ENCODE data around the gene CPXM2. TPM values are rescaled to one million over a fixed set of nuclear protein-coding genes. Genes with fewer than 3 reads are reported as not detected.
A peak's percentile ranks its signal among the peaks of the same experiment; 100 is the strongest.

CPXM2 gene
- total RNA-seq, result 10 to 100 TPM; 12.5 to 17.0 TPM
- long read RNA-seq, transcript CPXM2-201 (14 exons, 3,554 nt), result major isoform, 5 of 14 reads
- long read RNA-seq, partial matches to known transcripts, result 6 of 14 reads
- long read RNA-seq, other reads (novel, unspliced or antisense), result 3 of 14 reads

GRCh38 chr10:123891144-123892071 lies at the start of gene CPXM2:
Gene CPXM2, minus strand, starts transcription at chr10:123891807. Its CDS starts 148 bp downstream, at chr10:123891659.
- intact Hi-C loops (cut with DNase I), result no loop called here
- ATAC-seq (peak; percentile 68 to 73), DNase-seq (peak; percentile 51)

- intact Hi-C loops (cut with DNase I), result no loop called here
- ATAC-seq, result no peak
- no peak for DNase-seq
Observed at GRCh38 chr10:123939591-123939990, 48.0 kb upstream of the CPXM2 start.

- no peak for ATAC-seq
- no peak for DNase-seq
- intact Hi-C loops (cut with DNase I), result no loop called here
Observed at GRCh38 chr10:123938890-123939289, 47.3 kb upstream of the CPXM2 start.

DNA sequence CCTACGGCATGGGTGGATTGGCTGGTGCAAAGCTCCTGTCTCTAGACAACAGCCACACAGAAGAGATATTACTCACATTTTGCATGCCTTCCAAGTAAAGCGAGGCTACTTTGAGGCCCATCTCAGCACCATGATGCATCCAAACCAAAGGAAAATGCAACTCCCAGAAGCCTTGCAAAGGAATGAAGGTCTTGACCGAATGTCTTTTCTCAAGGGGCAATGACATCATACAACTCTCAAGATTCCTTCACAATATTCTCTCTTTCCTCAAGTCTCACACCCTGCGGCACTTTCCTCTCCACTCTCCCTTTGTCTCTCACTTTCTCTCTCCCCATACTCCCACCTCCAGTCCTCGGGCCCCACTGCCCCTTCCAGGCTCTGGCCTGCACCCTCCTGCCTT lies 44.8 kb upstream of the CPXM2 start:
- intact Hi-C loops (cut with DNase I), result no loop called here
- DNase-seq (no peak), ATAC-seq (no peak)

DNA sequence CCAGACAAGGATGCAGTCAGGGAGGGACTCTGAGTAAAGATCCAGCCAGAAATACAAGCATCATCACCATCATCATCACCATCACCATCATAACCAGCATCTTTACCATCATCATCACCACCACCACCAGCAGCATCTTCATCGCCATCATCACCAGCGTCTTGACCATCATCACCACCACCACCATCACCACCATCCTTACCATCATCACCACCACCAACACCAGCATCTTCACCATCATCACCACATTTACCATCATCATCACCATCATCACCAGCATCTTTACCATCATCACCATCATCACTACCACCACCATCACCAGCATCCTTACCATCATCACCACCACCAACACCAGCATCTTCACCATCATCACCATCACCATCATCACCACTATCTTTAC lies 44.1 kb upstream of the CPXM2 start:
- intact Hi-C loops (cut with DNase I), result no loop called here

GRCh38 chr10:123934846-123935245 lies 43.2 kb upstream of the CPXM2 start:
- intact Hi-C loops (cut with DNase I), result no loop called here
- ATAC-seq (no peak), DNase-seq (no peak)

More for the DNA sequence above, 44.1 kb upstream of the CPXM2 start:
- DNase-seq (no peak), ATAC-seq (no peak)

DNA sequence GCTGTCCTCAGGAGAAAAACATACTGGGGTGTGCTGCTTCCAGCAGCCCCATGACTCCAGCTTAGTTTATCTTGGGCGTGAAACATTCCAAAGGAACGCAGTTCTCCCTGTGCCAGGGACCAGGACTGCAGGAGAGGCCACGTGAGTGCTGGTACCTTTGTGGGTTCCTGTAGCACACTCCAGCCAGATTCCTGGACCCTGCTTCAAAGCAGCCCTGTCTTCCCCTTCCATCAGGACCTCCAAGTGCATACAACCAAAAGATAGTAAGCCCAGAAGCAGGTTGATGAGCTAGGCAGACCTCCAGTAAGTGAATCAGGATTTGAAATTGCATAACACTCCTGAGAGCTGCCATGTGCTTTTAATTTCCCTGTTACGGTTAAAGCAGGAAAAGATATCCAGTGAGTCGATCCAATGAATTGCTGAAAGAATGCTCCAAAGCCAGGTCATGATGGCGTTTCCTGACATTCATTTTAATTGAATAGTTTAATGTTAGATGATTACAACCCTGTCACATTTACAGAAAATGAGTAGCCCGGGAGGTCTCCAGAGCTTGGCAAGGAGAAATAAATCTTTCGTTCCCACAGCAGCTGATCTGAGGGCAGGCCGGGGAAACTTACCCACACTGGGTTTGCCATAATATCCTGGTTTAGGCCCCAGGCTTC lies 38.9 kb upstream of the CPXM2 start:
- ATAC-seq, result no peak
- no peak for DNase-seq
- intact Hi-C loops (cut with DNase I), result no loop called here

DNA sequence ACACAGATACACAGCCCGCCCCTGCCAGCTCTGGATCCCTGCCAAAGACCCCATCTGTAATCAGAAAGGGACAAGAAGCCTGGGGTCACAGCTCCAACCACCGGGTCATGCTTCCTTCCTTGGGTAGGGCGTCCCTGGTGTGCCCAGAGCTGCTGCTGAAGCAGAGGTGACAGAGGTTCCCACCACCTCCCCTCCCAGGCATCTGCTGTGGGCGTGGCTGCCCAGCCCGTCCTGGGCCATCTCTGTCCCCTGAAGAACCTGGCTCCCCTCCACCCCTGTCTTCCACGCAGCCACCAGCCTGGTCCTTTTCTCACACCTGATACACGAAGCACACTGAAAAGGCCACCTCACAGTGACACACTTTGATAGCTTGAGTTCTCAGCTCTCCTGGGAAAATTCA lies 38.2 kb upstream of the CPXM2 start:
- DNase-seq (no peak), ATAC-seq (no peak)
- intact Hi-C loops (cut with DNase I), result no loop called here

GRCh38 chr10:123928427-123928826 lies 36.8 kb upstream of the CPXM2 start:
- intact Hi-C loops (cut with DNase I), result no loop called here
- no peak for ATAC-seq

GRCh38 chr10:123926401-123927264 lies 35.0 kb upstream of the CPXM2 start:
- DNase-seq, result no peak
- no peak for ATAC-seq
- intact Hi-C loops (cut with DNase I), result no loop called here

More at GRCh38 chr10:123928427-123928826, 36.8 kb upstream of the CPXM2 start:
- no peak for DNase-seq

GRCh38 chr10:123922126-123922525 lies 30.5 kb upstream of the CPXM2 start:
- intact Hi-C loops (cut with DNase I), result no loop called here
- ATAC-seq, result no peak
- no peak for DNase-seq

GRCh38 chr10:123916775-123917174 lies 25.2 kb upstream of the CPXM2 start:
- ATAC-seq, result no peak
- no peak for DNase-seq
- intact Hi-C loops (cut with DNase I), result no loop called here

DNA sequence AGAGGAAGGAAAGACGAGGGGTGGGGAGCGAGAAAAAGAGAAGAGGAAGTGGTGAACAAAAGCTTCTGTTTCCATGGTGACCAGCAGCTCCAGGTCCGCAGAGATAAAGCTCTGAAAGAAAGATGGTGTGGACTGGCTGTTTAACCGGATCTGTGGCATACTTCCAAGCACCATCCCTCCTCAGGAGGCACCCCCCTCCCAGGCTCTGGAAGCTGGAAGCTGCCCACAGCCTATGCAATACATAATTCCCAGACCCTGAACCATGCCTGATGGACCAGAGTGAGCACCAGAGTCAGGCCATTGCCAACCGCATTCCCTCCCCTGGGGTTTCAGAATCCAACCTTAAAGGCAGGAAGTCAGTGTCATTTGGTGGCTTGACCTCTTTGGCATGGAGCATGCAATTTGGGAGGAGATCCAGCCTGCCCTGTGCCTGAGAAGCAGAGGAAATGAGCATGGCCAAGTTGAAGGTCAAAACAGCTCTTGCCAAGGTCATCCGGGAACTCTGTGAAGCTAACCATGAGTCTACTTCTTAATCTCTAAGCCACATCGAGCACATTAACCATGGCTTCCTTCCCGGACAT lies 22.2 kb upstream of the CPXM2 start:
- intact Hi-C loops (cut with DNase I), result no loop called here
- DNase-seq, result peak; percentile 50
- peak; percentile 47 to 65 for ATAC-seq

DNA sequence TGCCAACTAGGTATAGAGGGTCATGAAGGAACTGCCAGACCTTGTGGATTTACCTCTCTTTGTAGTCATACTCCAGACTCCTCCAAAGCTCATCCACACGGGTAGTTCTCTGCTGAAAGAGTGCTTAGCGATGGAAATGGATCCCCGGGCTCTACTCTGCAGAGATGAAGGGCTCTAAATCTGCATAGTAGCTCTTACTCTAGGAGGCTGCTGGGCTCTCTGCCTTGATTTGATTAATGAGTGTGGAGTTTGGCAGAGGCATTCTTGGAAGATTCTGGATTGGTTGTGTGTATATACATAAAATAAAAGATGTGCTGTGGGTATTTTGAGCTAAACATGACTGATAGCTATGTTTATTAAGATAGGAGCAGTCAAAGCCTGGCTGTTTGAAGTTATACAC lies 21.3 kb upstream of the CPXM2 start:
- intact Hi-C loops (cut with DNase I), result no loop called here
- ATAC-seq (no peak), DNase-seq (no peak)

- intact Hi-C loops (cut with DNase I), result no loop called here
- no peak for DNase-seq
- no peak for ATAC-seq
Observed at GRCh38 chr10:123912466-123912865, 20.9 kb upstream of the CPXM2 start.

DNA sequence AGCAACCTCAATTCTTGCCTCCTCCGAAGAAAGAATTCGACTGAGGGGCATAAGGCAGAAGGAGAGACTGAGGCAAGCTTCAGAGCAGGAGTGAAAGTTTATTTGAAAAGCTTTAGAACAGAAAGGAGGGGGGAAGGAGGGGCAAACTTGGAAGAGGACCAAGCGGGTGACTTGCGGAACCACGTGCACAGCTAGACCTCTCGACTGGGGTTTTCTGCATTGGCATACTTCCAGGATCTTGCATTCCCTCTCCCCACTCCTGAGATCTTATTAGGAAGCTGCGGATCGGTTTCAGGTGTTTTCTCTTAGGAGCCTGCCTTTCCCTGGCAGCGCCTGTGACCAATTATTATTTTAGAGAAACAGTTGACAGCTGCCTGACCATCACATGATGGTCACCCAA lies 20.3 kb upstream of the CPXM2 start:
- no peak for DNase-seq
- intact Hi-C loops (cut with DNase I), result no loop called here
- no peak for ATAC-seq

DNA sequence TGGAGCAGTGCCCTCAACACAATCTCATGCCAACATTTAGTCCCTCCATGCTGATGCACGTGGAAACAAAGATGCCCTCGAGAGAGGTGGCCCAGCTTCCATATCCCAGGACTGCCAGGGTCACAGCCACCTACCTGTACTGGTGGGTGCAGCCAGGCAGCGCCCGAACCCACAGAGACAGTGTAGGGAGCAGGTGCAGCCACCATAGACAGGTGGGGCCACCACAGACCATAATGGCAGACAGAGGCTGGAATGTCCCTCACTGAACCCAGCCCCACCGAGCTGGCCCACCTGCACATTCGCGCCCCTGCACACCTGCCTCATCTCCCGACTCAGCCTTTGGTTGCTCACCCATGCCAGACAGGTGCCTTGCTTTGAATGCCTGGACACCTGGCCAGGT lies 18.3 kb upstream of the CPXM2 start:
- no peak for ATAC-seq
- no peak for DNase-seq
- intact Hi-C loops (cut with DNase I), result no loop called here

DNA sequence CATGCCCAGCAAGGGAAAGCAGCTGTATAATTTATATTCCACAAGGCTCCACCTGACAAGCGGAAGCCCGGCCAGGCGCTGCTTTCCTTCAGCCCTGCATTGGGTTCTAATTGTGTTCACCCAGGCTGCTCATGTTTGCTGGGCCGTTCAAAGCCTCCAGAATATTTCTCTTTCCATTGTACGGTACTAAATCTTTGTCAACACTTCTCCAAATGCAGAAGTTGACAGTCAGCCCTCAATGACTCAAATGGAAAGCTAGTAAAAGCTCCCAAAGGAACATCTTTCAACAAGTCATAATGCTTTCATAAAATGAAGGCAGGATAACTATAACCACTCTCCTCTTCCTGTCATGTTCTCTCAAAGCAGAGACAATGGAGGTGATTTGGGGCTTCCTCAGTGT lies 17.8 kb upstream of the CPXM2 start:
- ATAC-seq, result no peak
- no peak for DNase-seq
- intact Hi-C loops (cut with DNase I), result no loop called here

GRCh38 chr10:123908379-123908778 lies 16.8 kb upstream of the CPXM2 start:
- intact Hi-C loops (cut with DNase I), result no loop called here

More at GRCh38 chr10:123908379-123908778, 16.8 kb upstream of the CPXM2 start:
- DNase-seq (no peak), ATAC-seq (no peak)
